Activated CD8-positive, alpha-beta memory T cell treated with anti-CD3 and anti-CD28 coated beads, Interleukin-2, amount 50 U/mL, for 24 hours (primary cell): ENCODE data around the gene DRC1.

Source experiments
- DNase-seq: peaks from one replicate; pipeline ENCODE4 v3.0.0-alpha.2; 2020; ENCODE audit errors: extremely low read depth

Gene DRC1

GRCh38 chr2:26448651-26449050 lies 46.9 kb downstream of the DRC1 start:
- DNase-seq: no peak

DNA sequence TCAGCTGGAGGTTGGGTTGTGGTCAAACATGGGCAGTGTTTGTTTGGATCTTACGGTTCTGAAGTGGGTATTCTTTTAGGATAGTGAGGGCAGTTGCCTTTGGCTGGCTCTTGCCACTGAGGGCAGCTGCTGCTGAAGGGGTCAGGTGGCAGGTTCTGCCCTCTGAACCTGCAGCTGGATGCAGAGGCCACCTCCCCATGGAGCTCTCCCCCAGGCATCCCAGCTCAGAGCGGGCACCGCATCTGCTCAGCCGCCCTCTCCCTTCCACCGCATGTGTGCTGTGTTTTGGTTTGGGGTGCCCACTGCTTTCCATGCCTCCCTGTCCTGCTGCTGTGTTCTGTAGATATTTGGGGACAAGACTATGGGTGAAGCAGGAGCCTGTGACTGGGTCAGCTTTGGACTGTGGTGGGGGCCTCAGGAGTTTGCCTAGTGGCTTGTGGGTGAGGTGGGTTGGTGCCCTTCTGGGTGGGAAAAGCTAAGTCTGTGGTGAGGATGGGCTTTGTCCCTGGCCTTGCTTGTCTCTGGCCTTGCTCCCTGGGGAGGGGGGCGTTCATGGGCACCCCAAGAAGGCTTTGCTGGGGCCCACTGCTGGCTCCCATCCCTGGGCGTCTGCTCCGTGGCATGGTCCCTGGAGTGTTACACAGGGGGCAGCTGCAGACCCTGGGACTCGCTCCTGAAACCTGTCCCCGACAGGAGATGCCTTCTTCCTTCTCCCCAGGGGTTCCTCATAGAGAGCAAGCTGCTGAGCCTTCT lies 47.7 kb downstream of the DRC1 start:
- DNase-seq: no peak

GRCh38 chr2:26450031-26450635 lies 48.4 kb downstream of the DRC1 start:
- no peak for DNase-seq

GRCh38 chr2:26451700-26452099 lies 50.0 kb downstream of the DRC1 start:
- no peak for DNase-seq

DNA sequence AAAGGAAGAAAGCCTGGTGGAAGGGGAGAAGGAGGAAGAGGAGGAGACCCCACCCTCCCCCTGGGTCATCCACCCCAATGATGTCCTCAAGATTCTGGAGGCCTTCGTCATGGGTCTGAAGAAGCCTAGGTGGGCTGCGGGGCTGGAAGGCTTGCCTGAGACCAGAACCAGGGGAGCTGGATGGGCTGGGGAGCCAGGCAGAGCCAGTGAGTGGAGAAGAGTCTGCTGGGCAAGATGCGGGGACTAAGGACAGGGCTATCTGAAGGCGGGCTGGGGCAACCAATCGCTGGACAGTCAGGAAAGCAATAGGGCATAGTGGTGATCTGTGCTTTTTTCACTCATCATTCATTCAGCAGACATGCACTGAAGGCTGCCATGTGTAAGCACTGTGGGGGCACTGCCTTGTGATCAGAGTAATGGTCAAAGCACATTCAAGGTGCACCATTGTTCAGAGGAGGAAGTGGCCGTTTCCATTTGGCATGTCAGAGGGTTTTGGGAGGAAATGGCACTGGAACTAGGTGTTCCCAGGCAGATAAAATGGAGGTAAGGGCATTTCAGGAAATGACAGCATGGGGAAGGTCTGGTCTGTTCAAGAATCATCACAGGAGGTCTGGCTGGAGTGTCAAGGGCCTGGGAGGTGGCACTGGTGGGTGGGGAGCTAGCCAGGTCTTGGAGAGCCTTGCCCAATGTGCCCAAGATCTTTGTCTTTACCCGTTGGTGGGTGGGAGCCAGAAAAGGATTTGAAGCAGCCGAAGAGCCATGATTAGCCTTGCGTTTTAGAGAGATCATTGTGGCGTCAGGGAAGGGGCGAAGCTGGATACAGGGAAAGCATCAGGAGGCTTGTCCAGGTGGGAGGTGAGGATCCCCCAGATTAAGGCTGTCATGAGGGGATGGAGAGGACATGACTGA lies 52.0 kb downstream of the DRC1 start:
- no peak for DNase-seq

- DNase-seq: no peak
These were observed 52.9 kb downstream of the DRC1 start for GRCh38 chr2:26454561-26455001.

DNA sequence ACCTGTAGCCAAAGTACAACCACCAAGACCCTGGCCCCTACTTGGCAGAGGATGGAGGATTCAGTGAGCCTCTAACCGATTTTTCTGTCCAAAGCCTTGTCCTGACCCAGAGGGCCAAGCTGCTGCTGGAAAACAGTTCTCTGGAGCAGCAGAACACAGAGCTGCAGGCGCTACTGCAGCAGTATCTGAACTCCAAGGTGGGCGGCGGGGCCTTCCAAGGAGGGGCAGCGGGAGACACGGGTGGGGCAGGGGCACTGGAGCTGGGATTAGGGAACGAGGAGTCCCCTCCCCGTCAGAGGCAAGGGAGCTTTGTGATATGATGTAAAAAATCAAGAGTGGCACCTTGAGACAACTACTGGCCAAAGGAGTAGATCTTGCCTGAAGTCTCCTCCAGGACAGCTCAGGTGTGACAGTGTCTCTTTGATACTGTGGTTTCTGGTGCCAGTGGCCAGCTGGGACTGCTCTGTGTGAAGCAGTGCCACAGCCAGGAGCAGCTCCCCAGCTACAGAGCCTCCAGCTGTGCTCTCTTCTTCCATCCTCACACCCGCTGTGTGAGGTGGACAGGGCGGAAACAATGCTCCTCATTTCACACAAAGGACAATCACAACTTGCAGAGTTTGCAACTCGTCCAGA lies 53.4 kb downstream of the DRC1 start:
- no peak for DNase-seq

DNA sequence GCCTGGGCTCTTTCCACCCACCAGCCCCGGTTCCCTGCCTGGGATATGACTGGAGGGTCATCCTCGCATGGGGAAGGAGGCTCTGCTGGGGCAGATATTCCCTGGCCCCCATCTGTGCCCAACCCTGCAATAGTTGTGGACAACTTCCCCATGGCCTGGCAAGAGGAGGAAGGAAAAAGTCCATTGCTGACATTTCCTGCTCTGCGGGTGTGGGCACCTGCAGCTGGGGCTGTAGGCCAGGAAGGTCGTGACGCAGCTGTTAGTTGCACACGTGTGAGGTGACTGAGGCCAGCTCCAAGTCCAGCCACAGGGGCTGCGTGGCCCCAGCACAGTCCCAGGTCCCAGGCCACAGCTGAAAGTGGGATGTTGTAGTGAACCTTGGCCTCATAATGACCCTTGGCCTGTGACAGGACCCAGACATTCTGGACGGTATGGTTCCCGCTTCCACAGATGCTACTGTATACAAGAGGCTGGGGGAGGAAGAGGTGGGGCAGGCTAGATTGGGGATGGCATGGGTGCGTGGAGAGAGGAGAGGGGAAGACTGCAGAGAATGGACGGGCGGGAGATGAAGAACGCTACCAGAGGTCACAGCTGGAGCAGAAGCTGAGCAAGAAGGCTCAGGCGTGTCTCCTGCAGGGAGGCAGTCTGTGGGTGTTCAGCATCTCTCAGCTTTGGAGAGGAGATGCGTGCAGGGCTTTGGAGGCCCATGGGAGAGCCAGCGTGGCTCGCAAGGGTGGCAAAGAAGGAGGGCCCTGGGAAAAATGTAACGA lies 54.1 kb downstream of the DRC1 start:
- DNase-seq: no peak

- no peak for DNase-seq
These were observed 54.9 kb downstream of the DRC1 start for GRCh38 chr2:26456440-26457250.

DNA sequence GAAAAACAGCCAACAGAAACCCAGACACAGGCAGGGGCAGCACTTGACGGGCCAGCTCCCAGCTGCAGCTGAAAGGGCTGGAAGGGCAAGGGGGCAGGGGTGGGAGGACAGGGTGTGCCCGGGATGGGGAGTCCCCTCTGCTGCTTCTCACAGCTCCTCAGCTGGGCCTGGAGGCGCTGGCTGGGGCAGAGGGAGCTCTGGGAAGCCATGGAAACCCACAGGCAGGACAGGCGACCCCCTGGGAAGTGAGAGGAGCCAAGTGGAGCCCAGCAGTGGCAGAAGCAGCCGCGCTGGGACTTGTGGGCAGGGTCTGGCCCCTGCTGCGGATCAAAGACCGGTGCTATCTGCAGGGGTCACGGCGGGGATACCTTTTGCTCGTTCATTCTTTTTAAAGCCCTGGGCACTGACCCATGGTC lies 55.5 kb downstream of the DRC1 start:
- DNase-seq: no peak

DNA sequence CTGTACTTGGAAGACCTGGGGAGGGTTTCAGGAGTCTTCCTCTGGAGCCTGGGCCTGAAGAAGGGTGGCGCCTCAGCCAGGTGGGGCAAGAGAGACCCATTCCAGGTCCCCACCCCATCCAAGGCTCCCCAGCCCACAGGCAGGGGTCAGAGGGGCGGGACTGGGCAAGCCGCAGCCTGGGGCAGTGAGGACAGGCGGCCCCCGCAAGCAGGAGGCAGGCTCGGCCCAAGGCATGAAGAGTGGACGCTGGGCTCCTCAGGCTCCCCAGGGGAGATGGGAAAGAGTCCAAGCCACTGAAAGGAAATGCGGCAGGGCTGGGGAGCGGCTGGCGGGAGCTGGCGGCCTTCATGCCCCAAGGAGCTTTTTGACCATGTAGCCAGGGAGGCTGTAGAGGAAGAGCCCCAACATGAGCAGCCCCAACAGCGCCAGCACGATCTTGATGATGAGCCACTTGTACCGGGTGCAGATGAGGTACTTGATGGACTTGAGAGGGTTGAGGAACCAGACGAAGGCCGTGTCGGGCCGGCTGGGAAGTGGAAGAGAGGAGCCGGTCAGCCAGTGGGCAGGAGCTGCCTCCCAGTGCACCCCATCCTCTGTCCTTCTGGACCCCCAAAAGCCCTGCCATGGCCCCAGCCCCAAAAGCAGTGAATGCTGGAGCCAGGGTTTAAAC lies 56.1 kb downstream of the DRC1 start:
- DNase-seq: no peak

DNA sequence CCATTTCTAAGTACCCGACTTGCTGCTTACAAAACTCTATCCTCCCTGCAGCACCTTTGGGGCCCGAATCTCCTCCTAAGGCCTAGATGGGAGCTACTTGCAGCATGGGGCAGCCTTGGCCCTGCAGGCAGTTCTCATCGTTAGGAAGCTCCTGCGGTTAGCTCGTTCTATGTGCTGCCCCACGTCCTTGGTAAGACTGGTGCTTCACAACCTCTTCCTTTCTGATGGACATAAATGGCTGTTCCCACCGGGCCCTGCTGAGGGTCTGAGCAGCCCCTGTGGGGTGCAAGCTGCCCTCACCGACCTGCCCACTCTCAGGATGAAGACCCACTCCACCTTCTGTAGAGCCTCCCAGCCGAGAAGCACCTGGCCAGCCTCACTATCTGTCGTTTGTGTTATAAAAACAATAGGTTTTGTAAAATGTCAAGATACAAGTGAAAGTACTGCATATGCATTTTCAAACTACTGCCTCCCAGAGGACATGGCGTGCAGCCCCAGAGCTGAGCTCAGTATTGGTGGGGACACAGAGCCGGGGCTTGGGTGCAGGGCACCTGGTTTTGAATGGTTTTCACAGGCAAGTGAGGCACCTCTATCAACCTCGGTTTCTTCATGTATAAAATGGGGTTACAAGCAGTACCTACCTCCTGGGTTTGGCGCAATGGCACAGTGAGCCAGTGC lies 56.8 kb downstream of the DRC1 start:
- no peak for DNase-seq

DNA sequence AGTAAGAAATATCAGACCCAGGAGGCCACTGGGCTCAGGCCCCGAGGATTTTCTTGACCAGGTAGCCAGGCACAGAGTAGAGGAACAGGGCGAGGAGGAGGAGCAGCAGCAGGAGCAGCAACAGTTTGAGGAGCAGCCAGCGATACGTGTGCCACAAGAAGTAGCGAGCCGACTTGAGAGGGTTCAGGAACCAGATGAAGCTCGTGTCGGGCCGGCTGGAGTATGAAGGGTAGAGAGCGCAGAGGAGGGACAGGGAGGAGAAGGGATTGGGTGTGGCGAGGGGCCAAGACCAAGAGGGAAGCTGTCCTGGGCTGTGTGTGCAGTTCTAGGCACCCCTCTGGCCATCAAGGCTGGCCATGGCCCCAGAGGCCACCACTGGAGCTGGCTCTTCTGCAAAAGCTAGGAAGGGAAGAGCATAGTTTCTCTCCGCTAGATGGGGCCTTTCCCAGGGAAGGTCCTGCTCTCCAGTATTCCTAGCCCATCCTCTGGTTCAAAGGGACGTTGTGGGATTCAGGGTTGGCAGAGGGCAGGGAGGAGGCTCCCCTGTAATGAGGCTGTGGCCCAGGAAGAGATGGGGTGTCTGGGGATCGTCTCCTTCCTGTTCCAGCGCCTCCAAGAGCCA lies 58.4 kb downstream of the DRC1 start:
- no peak for DNase-seq

DNA sequence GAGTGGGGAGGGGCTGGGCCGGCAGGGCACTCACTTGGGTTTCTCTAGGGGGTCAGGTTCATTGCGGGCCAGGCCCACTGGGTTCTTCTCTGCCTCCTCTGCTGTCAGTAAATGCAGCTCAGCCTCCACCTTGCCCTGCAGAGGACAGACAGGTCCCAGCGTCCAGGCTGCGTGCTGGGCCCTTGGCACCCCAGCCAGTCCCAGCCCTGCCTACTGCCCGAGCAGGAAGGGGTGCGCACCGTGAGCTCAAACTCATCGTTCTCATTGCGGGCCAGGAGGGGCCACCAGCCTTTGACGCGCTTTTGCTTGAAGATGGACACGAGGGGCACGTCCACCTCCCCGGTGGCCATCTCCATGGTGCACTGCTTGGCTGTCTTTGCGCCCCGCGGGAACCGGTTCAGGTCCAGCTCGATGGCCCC lies 58.9 kb downstream of the DRC1 start:
- no peak for DNase-seq

GRCh38 chr2:26461601-26462023 lies 59.9 kb downstream of the DRC1 start:
- DNase-seq: no peak

DNA sequence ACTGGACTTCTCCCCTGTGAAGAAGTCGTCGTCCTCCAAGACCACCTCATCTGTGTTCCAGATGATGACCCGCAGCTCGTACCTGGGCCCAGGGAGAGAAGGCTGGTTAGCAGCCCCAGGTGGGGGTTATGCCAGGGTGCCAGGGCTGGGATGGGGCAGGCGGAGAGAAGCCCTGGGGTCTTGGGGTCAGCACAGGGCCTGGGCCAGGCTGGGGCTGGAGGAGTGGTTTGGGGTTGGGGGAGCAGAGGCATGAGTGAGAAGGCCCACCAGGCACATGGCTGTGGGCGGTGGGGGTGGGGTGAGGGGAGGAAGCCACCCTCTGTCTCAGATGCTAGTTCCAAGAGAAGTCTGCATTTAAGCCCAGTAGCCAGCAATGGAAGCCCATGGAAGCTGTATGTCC lies 60.4 kb downstream of the DRC1 start:
- no peak for DNase-seq

DNA sequence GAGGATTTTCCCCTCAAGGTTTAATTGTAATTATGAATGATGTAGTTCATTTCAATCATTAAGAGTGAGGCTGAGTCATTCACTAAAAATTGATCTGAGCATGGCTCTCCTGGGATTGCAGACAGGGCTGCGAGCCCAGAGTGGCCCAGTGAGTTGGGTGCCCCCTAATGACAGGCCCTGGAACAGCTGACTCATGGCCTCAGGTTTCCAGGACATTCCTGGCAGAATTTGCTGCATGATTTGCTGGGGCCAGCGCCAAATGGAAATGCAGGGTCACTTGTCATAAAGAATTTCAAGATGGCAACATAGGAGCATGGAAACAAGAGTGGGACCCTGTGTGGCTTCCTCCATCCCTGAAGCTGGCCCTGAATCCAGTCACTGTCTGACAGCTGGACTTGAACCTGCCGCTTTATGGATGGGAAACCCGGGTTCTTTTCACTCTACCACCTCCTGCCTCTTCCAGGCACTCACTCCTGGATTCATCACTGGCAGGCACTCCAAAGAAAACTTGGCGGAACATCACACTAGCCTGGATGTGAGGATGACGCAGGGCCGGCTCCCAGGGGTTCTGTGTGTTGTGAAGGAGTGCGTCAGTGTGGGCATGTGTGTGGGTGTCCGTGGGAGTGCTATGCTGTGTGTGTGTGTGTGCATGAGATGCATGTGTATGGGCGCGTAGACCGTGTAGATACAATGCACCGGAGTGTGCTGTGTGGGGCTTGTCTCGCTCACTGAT lies 61.0 kb downstream of the DRC1 start:
- no peak for DNase-seq
